Measurements from ENCODE around the gene TMPRSS11E. TPM values are rescaled to one million over a fixed set of nuclear protein-coding genes. Genes with fewer than 3 reads are reported as not detected.
A peak's percentile ranks its signal among the peaks of the same experiment; 100 is the strongest.
"Not testable (repeated sequence)": the region's sequence is repeated elsewhere in the genome, so short reads cannot be mapped to it uniquely, and the experiment has no call there.

The TMPRSS11E gene
- total RNA-seq, 1 donor from 2014 or later: not detected

- FAIRE-seq: no peak
Observed at GRCh38 chr4:68460085-68460484, 12.8 kb downstream of the TMPRSS11E start.

GRCh38 chr4:68461790-68462189, 14.5 kb downstream of the TMPRSS11E start:
- DNase-seq (ENCODE audit: low spot score in 2 of 2) (no peak), FAIRE-seq (no peak)

More at GRCh38 chr4:68460085-68460484, 12.8 kb downstream of the TMPRSS11E start:
- DNase-seq (ENCODE audit: low spot score in 2 of 2): no peak

- DNase-seq (ENCODE audit: low spot score in 2 of 2) (no peak), FAIRE-seq (no peak)
Observed at GRCh38 chr4:68462691-68463090, 15.4 kb downstream of the TMPRSS11E start.

DNA sequence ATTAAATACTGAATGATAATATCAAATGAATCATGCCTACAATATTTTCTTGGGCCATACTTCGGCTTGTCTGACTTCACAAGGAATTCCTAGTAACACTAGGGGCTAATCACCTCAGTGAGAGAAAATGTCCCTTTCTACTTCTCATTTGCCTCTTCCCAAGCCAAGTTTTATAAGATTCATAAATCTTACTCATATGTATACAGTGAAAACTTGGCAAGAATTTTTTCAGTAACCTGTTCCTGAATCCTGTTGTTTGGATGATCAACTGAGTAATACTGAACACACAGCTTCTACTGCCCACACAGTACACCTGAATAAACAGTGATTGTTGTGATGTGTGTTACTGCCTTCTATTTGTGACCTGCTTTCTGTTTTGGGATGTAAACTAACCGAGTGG, 16.5 kb downstream of the TMPRSS11E start:
- FAIRE-seq: no peak
- no peak for DNase-seq (ENCODE audit: low spot score in 2 of 2)

- DNase-seq (ENCODE audit: low spot score in 2 of 2): no peak
Observed at GRCh38 chr4:68465058-68465457, 17.8 kb downstream of the TMPRSS11E start.

GRCh38 chr4:68466185-68466584, 18.9 kb downstream of the TMPRSS11E start:
- DNase-seq (ENCODE audit: low spot score in 2 of 2) (no peak), FAIRE-seq (no peak)

More at GRCh38 chr4:68465058-68465457, 17.8 kb downstream of the TMPRSS11E start:
- FAIRE-seq: no peak

DNA sequence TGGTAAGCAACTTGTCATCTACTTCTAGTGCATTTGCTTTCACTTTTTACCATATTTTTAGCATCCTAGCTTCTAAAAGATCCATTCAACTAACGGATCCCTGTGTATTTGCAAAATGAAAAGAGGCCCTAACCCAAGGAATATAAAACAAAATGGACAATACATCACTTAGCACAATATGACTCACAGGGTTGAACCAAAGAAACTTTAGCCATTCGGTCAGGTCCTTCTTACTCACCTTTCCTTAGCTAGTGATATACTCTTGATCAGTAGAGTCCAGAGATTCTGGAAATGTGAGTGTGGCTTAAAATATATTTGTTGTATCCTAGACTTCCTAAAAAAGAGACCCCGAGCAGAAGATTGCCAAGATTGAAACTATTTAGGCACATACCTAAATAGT, 19.5 kb downstream of the TMPRSS11E start:
- no peak for FAIRE-seq
- DNase-seq (ENCODE audit: low spot score in 2 of 2): no peak

- no peak for FAIRE-seq
- no peak for DNase-seq (ENCODE audit: low spot score in 2 of 2)
Observed at GRCh38 chr4:68469482-68469881, 22.2 kb downstream of the TMPRSS11E start.

- DNase-seq (ENCODE audit: low spot score in 2 of 2) (no peak), FAIRE-seq (no peak)
Observed at GRCh38 chr4:68476191-68476590, 28.9 kb downstream of the TMPRSS11E start.

DNA sequence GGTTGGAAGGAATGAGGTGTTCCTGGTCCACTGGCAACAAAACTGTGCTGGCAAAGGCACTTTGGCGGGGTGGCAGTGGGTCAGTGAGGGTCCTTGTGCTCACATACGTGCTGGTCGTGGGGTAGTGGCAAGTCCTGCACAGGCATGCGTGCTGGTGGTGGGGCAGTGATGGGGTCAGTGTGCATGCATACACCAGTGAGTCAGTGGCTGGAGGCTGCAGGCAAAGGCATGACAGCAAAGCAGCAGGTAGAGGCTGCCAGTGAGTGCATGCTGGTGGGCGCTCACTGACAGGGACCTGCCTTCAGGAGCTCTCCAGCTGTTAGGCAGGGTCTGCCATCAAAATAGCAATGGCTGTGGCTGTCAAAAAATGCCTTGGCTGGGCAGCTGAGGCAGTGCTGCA, 42.1 kb downstream of the TMPRSS11E start:
- FAIRE-seq (no peak), DNase-seq (ENCODE audit: low spot score in 2 of 2) (no peak)

DNA sequence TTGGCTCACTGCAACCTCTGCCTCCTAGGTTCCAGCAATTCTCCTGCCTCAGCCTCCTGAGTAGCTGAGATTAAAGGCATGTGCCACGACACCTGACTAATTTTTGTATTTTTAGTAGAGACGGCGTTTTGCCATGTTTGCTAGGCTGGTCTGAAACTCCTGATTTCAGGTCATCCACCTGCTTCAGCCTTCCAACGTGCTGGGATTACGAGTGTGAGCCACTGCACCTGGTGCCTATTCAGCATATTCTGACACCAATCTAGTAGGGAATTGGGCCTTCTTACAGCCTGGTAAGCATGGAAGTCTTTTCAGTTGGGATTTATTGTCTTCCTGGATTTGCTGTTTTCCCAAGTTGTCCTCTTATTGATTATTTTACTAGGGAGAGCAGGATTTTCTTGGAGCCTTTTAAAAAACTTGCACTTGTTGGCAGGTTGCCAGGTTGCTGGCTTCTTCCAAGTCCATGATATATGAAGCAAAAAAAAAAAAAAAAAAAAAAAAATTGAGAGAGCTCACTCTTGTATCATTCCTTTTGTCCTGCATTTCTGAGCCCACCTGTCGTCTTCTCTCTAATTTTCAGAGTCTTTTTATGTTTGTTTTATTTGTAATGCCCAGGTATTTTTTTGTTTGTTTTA, 43.7 kb downstream of the TMPRSS11E start:
- DNase-seq (ENCODE audit: low spot score in 2 of 2): no peak
- no peak for FAIRE-seq

DNA sequence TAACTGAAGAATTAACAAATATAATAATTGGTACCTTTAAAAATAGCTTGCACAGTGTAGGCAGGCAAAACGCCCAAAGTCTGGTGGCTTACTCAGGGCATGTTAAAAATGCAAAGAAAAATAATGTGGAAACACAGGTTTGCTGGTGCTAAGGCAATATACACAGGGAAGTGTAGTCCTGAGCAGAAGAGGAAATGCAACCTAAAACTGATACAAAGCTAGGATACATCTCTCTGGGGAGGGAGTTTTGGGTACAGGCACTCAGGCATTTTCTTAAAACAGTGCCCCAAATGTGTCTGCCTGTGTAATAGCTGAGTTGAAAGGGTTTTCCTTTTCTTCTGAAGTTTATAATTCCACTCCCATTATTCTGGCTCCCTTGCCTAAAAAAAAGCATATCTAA, 47.4 kb downstream of the TMPRSS11E start:
- FAIRE-seq: no peak

GRCh38 chr4:68498413-68499007, 51.2 kb downstream of the TMPRSS11E start:
- peak; percentile 76 for FAIRE-seq
- DNase-seq (ENCODE audit: low spot score in 2 of 2): peak in 1 of 2 donors; percentile 9

More for the DNA sequence above, 47.4 kb downstream of the TMPRSS11E start:
- DNase-seq (ENCODE audit: low spot score in 2 of 2): no peak

- FAIRE-seq: no peak
- DNase-seq (ENCODE audit: low spot score in 2 of 2): no peak
Observed at GRCh38 chr4:68499021-68499420, 51.8 kb downstream of the TMPRSS11E start.

GRCh38 chr4:68503462-68503861, 56.2 kb downstream of the TMPRSS11E start:
- DNase-seq (ENCODE audit: low spot score in 2 of 2); FAIRE-seq: not testable (repeated sequence)

- FAIRE-seq; DNase-seq (ENCODE audit: low spot score in 2 of 2): not testable (repeated sequence)
Observed at GRCh38 chr4:68504836-68505235, 57.6 kb downstream of the TMPRSS11E start.

- not testable (repeated sequence) for DNase-seq (ENCODE audit: low spot score in 2 of 2); FAIRE-seq
Observed at GRCh38 chr4:68505452-68505851, 58.2 kb downstream of the TMPRSS11E start.

DNA sequence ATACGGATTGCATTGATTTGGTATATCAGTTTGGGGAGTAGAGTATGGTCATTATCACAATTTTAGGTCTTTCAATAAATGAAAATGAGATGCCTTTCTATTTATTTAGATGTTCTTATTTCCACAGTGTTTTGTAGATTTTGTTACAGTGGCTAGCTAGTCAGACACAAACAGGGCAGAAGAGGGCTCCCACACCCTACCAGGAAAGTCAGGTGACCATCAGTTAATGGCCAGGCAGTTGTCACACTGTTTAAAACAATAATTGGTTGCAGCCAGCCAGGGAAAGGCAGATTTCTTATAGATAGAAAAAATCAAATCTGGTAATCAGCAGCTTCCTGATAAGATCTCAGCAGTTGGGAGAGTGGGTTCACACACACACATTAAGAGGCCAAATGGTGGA, 71.6 kb downstream of the TMPRSS11E start:
- FAIRE-seq (no peak), DNase-seq (ENCODE audit: low spot score in 2 of 2) (no peak)

DNA sequence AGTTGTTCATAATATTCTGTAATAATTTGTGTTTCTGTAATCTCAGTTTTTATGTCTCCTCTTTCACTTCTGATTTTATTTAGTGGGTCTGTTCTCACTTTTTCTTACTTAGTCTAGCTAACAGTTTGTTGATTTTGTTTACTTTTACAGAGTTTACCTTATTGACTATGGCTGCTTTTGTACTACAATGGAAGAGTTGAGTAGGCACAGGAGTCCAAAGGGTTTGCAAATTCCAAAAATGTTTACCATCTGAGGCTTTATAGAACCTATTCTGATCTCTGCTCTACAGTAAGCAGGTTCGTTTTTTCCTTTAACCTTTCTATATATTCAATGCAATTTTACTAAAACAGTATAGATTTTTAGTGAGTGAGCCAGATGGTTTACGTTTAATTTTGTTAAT, 73.7 kb downstream of the TMPRSS11E start:
- no peak for DNase-seq (ENCODE audit: low spot score in 2 of 2)
- no peak for FAIRE-seq

GRCh38 chr4:68522232-68522631, 75.0 kb downstream of the TMPRSS11E start:
- not testable (repeated sequence) for FAIRE-seq; DNase-seq (ENCODE audit: low spot score in 2 of 2)

GRCh38 chr4:68535974-68536373, 88.7 kb downstream of the TMPRSS11E start:
- no peak for DNase-seq (ENCODE audit: low spot score in 2 of 2)
- FAIRE-seq: no peak

GRCh38 chr4:68536375-68536774, 89.1 kb downstream of the TMPRSS11E start:
- DNase-seq (ENCODE audit: low spot score in 2 of 2): no peak
- no peak for FAIRE-seq
